ENCODE measurements around the gene IL9.

Gene IL9

DNA sequence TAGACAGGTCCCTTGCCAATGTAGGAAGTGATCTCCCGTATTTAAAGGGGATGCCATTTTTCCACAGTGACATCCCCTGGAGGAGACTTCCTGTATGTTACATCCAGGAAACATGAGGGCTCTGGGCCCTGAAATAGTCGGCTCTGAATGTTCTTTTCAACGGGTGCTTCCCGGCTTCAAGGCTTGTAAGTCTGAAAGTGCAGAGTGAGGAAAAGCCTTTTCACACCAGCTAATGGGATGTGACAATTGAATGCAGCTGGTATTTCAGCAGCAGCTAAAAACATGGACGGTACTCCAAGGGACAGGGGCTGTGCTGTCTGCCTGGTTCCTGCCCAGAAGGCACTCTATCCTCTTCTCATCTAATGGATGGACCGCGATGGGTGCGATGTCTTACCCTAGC, 1.4 kb downstream of the IL9 start:
- DNase-seq (ENCODE audit: extremely low read depth in 1 of 2, low read depth in 1 of 2), result no peak

DNA sequence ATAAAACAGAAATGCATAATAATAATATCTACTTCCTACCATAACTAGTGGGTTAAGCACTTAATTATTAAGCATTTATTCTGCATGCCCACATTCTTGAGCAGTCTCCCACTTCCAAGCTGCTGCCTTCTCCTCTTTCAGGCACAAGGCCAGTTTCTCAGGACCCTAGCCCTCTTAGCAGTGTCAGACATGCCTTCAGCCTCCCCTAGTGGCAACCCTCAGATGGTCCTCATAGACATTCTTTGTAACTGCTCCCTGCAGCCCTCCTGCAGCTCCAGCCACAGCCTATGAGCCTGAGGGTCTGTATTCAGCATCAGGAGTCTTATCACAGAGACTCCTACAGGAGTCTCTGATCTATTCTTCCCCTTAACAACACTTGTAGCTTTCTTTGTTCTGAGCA, 3.9 kb downstream of the IL9 start:
- DNase-seq (ENCODE audit: extremely low read depth in 1 of 2, low read depth in 1 of 2), result no peak

DNA sequence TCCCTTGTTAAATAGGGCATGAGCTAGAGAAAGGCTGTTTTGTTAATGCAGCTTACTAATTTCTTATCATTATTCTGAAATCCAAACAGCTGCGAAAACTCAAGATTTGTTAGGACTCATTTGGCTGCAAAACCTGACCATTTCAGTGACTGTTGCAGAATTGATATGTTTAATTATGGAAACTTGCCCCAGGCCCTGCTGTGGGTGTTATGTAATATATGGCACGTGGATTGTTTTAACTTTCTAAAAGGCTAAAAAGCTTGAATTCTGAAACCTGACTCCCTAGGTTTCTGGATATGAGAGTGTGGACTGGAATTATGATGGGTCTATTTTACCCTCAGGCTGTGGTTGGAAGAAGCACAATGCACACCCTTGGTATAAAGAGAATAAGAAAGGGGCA, 4.4 kb downstream of the IL9 start:
- no peak for DNase-seq (ENCODE audit: extremely low read depth in 1 of 2, low read depth in 1 of 2)

DNA sequence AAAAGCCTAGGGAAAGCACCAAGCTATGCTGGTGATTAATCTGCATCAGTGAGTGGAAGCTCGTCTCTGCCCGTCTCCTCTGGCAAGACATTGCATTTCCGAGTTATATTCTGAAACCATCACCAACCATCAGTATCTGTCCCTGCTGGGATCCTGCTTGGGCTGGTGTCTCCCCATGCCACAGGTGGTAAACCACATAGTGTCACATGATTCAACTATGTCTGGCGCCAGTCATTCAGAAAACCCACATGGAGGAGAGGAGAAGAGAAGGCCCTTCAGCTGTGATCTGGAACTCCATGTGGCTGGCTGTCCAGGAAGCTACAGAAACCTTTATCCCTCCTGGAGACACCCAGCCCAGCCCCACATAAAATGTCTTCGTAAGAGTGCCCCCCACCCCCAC, 4.8 kb downstream of the IL9 start:
- DNase-seq (ENCODE audit: extremely low read depth in 1 of 2, low read depth in 1 of 2), result peak; percentile 22 to 57

DNA sequence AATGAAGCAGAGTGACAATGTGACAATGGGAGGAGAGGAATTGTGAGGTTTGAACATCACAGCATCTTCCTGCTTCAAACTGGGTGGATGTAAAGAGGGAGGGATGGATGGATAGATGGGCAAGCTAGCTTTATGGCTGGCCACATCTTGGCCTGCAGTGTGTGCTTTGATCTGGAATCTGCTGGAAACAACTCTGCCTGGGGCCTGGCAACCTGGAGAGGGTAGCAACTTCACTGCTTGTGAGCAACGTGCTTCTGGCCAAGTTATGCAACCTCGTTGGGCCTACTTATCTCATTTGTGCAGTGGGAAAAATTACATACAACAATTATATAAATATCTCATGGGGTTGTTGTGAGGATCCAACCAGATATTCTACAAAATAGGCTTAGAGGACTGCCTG, 5.3 kb downstream of the IL9 start:
- no peak for DNase-seq (ENCODE audit: extremely low read depth in 1 of 2, low read depth in 1 of 2)

DNA sequence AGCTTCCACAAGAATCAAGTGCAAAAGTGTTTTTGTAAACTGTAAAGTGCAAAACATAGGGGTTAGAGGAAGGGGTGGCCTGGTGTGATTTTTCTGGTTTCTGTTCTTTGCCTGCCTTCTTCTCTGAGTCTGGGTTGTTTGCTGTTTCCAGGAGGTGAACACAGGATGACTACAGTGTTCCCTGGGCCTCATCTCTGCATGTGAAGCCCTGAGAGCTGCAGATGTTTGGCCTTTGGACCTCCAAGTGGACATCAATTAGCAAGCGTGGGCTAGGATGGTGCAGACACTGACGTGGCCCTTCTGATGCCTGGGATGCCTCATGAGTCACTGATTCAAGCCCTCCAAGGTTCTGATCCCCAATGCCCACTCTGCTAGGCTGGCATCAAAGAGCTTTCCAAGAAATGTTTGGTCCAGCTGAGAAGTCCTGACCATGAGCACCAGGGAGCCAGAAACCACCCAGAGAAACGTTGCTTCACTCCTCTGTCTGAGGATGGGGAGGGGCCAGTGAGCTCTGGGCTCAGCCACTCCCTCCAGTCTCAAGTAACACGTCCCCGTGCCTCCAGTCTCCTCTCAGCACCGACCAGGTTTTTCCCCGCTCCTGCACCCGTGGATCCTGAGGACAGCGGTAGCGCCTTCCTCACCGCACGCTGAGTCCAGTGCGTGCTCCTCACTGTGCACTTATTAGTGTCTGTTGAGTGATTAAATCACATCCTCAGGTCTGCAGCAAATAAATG, 7.6 kb downstream of the IL9 start:
- DNase-seq (ENCODE audit: extremely low read depth in 1 of 2, low read depth in 1 of 2), result no peak

DNA sequence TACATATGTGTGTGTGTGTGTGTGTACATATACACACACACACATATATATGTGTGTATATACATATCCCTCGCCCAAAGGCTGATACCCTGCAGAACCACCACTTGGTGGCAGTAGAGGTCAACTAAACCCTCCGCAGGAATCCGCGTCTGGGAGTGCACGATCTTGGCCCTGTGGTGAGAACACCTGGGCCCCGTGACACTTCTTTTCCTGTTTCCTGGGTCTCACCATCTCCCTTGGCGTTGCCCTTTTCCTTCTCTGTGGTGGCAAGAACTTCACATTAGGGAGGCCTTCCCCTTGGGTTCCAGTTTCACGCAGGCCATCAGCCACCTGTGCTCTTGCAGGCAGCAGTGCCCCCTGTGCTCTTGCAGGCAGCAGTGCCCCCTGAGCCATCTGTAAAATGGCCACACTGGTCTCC, 8.2 kb downstream of the IL9 start:
- DNase-seq (ENCODE audit: extremely low read depth in 1 of 2, low read depth in 1 of 2), result peak; percentile 14 to 53

DNA sequence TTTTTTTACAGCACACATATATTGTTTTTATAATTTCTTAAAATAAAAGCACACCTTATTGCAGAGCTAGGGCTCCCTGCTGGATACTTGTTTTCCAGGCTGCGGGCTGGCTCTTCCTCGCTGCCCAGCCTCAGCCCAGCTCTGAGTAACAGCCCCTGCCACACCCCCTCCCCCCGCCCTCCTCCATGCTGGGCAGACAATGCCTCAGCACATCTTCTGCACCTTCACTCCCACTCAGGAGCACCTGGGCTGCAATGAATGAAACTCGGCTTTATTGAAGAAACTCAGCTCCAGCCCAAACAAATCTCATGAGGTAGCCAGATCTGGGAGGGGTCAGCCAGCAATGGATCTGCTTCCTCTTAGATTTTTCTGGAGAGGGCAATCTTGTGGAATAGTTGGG, 9.5 kb downstream of the IL9 start:
- no peak for DNase-seq (ENCODE audit: extremely low read depth in 1 of 2, low read depth in 1 of 2)

DNA sequence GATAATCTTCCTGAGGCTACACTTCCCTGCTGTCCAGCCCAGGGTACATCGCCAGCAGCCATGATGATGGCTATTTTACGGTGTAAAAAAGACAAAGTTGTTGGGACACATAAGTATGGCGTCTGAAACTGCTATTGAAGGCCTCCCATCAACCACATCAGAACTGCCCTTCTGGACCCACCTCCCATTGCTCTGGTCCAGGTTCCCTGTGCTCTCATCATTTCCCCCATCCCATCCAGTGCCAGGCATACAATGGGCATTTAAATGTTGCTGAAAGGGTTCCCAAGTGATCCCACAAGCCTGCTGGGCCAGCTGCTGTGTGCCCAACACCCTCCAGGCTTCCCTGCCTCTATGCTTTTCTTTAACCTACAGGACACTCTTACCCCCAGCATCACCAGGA, 10.6 kb downstream of the IL9 start:
- DNase-seq (ENCODE audit: extremely low read depth in 1 of 2, low read depth in 1 of 2), result no peak

DNA sequence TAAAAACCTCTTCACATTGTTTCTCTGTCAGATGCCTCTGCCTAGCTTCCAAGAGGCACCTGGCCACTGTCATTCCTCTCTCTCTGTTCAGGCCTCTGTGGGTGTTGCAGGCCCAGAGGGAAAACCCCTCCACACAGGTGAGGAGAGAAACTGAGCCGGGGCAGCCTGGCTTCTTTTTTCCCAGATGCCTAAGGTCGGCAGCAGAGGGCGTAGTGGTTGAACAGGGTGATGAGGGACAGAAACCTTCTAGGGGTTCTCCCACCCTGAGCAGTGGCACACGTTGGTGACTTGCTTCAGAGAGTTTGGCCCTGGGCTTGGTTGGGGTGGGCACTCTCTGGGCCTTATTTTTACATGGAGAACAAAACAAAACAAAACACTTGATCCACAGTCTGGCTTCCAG, 12.2 kb downstream of the IL9 start:
- no peak for DNase-seq (ENCODE audit: extremely low read depth in 1 of 2, low read depth in 1 of 2)

DNA sequence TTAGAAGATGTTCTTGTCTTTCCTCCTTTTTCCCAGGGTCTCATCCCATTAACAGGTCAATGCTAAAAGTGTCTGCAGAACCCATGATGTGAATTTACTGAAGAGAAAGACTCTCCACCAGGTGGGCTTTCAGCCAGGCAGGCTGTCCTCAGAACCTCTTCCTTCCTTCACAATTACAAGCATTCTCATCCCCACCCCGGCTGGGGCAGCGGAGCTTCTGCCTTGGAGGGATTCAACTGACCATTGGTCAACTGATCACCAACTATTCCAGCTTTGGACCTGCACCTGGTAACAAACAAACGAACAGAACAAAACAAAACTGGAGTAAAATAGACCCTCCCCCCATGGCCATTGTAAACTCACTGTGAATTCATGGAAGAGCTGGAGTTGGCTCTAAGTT, 12.6 kb downstream of the IL9 start:
- no peak for DNase-seq (ENCODE audit: extremely low read depth in 1 of 2, low read depth in 1 of 2)

DNA sequence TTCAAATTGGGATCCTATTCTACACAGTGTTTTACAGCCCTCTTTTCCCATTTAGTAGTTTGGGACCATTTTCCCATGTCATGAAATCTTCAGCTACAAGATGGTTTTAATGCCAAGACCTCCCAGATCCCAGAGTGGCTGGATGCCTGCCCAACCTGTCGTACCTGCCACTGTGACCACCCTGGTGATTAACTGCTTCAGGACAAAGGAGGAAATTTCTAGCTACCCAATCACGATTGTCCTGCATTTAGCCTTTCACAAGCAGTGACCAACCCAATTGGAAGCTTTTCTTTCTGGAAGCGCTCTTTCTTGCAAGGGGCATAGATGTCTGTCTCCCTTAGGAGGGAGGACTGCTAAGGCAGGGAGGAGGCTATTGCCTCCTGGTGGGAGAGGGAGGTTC, 13.8 kb downstream of the IL9 start:
- no peak for DNase-seq (ENCODE audit: extremely low read depth in 1 of 2, low read depth in 1 of 2)

DNA sequence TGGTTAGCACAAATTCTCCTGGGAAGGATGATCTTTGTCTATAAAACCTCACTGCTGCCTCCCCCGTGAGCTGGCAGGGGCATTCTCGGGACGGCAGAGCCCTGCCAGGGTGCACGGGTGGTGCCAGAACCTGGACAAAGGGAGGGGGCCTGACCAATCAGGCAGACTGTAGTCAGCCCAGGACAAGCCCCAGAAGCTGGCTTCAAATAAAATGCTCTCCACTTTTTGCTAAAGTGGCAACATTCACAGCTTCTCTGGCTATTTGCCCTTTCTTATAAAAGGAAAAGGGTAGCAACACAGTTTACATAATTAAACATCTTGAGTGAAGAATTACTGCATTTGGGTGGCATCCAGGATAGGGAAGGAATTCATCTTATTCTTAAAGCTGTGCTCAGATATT, 14.4 kb downstream of the IL9 start:
- no peak for DNase-seq (ENCODE audit: extremely low read depth in 1 of 2, low read depth in 1 of 2)

DNA sequence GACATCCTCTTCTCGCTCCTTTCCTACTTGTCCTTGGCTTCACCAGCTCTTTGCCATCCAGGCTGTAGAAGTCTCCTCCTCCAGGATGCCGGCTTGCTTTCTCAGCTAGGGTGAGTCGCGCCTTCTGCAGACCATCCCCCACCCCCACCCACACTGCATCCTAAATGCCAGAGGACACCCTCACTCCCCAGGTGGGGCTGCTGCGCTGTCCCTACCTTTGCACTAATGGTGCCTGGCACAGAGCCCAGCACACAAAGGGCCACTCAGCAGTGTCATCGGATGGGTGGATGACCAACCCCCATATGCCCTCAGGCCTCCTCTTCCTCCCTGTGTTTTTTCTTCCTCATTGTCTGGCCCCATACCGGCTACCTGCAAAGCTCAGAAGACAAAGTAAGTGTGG, 14.8 kb downstream of the IL9 start:
- no peak for DNase-seq (ENCODE audit: extremely low read depth in 1 of 2, low read depth in 1 of 2)

DNA sequence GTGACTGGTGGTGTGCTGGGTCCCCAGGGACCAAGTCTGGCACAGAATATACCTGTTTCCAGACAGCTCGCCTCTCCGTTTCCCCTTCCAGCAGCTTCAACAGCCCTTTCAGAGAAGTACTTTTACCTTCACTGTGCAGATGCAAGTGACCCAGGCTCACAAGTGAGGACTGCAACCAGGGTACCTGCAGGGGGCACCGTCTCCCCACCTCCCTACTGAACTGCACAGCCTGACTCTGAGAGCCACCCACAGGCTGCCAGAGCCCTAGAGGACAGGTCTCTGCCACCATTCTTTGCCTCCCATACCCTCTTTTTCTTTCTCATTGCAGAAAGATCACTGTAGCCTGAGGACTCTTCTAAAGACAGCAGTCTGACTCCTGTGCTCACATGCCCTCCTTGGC, 15.4 kb downstream of the IL9 start:
- no peak for DNase-seq (ENCODE audit: extremely low read depth in 1 of 2, low read depth in 1 of 2)

DNA sequence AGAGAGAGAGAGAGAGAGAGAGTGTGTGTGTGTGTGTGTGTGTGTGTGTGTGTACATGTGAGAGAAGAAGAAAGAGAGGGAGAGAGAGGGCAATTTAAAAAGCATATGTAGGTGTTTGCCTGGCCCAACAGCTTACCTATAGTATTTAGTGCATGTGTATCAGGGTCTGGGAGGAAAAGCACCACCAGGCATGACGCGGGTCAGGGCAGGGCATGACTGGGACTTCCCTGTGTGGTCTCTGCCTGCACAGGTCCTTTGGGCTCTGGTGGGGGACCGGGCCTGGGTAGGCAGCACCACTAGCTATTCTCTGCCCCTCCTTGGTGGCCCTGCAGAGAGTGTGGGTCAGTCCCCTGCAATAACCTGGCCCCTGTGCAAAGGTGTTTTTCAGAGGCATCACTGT, 16.1 kb downstream of the IL9 start:
- DNase-seq (ENCODE audit: extremely low read depth in 1 of 2, low read depth in 1 of 2), result no peak

DNA sequence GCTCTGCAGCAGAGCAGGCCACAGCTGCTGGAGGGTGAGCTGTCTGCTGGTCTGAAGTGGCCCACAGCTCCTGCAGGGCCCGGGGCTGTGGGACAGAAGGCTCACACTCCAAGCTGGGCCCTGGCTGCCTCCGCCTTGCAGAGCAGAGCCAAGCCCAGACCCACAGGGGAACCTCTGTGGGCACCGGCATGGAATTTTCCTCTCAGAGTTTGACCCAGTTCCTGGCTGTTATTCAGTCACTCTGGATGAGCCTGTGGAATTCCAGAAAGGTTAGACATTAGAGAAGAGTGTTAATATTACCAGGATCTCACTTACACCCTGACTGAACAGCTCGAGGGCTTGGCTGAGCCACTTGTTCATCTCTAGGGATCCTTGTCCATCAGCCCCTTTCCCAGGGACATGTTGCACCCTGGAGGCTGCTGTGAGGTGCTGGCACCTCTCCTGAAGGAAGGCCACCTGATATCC, 17.5 kb downstream of the IL9 start:
- DNase-seq (ENCODE audit: extremely low read depth in 1 of 2, low read depth in 1 of 2), result no peak

DNA sequence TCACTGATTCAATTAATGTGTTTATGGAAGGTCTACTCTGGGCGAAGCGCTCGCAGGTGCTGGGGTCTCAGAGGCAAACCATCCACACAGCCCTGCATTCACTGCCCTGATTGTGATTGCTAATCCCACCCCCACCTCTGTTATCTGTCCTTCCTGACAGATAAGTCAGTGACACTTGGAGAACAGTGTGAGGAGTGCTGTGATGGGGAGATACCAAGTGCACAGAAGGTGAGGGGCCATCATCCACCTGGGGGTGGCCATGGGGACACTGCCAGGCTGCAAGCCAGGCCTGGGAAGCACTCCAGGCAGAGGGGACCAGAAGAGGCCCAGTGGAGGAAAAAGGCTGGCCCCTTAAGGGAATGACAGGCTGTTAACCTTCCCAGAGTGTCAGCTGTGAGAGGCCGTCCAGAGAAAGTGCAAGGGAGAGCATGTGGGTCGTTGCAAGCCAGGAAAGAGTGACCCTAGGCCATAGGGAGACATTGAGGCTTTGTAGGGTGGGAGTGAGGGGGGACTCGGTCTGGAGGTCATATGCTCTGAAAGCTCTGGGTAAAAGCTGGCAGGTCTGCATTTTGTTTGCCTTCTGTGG, 18.0 kb downstream of the IL9 start:
- no peak for DNase-seq (ENCODE audit: extremely low read depth in 1 of 2, low read depth in 1 of 2)

DNA sequence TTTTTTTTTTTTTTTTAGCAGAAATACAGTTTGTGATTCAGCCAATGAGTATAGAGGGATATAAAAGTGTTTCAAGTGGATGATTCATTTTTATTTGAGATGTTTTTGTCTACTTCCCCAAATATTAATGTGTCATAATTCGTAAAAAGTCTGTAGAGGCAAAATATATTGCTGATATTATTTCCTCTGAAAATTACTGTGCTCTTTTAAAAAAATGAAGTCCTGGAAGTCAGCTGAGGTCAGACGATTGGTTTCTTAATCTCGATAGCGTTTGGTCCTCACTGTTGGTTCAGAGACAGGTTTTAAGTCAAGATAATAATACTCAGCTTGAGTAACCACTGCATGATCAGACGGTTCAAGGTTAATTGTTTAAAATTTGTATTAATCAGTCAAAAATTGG, 19.5 kb downstream of the IL9 start:
- no peak for DNase-seq (ENCODE audit: extremely low read depth in 1 of 2, low read depth in 1 of 2)

DNA sequence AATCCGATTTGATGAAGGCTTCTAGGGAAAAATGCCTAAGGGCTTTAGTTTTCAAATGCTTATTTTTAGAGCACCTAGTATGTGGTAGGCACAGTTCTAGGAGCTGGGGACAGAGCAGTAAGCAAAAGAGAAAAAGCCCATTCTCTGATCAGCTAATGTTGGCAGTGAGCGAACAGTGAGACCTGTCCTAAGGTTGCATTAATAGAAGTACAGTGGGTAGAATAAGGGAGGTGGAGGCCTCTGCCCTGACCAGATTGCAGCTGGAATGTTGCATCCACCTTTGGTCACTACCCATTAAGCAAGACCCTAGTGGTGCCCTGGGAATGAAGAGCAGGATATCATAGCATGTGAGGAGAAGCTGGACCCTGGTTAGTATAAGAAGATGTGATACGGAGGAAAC, 20.1 kb downstream of the IL9 start:
- DNase-seq (ENCODE audit: extremely low read depth in 1 of 2, low read depth in 1 of 2), result no peak

DNA sequence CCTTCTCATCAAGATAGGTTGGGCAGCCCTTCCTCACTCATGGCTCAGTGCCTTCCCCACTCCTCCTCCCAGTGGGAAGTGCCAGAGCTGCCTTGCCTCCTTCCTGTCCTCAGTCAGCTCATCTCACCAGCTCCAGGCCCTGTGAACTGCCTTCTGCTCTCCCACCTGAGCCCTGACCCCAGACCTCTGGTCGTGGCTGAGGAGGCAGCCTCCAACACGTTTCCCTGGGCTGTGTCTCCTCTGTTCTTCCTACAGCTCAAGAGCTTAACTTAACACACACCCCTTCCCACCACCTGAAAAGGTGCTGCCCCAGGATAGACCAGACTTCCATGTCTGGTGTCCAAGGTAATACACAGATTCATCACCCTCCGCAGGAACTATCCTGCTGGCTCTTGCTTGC, 21.2 kb downstream of the IL9 start:
- DNase-seq (ENCODE audit: extremely low read depth in 1 of 2, low read depth in 1 of 2), result no peak

DNA sequence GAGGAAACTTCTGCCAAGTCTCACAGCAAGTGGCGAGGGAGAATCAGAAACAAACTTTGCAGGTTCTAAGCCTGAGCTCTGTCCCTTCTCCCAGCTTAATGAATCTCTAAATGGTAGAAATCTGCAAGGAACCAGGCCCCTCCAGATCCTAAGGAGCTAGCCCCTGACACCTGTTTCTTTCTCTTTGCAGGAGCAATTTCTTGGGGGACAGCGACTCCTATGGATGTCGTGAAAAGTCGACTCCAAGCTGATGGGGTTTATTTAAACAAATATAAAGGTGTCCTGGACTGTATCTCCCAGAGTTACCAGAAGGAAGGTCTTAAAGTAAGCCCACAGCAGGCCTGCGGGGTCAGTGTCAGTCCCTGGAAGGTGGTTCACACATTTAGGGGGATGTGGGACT, 21.8 kb downstream of the IL9 start:
- DNase-seq (ENCODE audit: extremely low read depth in 1 of 2, low read depth in 1 of 2), result no peak

Measured in stimulated activated CD8-positive, alpha-beta memory T cell treated with anti-CD3 and anti-CD28 coated beads, Interleukin-7, amount 100 ng/mL, for 48 hours (primary cell).